Measurements from ENCODE around the gene NOL12.

Gene NOL12

DNA sequence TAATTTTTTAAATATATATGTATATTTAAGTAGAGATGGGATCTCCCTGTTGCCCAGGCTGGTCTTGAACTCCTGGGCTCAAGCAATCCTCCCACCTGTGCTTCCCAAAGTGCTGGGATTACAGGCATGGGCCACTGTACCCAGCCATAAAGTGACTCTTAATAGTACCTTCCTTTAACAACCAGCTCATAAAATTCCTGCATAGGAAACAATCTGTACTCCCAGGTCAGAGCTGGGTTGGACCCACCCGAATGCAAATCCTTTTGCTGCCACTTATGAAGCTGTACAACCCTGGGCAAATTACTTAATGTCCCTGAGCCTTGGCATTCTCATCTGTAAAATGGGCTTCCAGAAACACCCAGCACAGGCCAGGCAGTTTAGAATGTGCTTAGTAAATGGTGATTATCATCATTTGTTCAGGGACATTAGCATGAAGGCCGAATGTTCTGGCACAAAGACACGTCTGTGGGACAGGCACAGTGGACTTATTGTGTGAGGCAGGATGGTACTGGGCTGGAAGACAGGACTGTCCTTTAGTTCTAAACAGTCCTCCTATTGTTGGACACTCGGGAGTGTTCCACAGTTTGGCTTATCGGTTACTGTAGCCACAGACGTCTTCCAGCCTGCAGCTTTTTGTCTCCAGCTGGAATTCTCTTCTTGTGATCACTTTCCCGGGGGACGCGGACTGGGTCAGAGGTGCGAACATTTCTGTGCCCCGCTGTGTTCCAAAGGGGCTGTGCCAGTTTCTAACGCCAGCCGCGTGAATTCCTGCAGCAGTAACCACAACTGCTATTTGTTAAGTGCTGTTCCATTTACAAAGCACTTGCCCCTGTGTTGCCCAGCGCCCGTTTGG, 21.7 kb upstream of the NOL12 start:
- Histone ChIP-seq H3K27ac (ENCODE audit: poor library complexity, severe bottlenecking) (no peak overlapping the region), H3K9me3 (ENCODE audit: severe bottlenecking) (no peaks in the 10 kb centered on the region), H3K4me1 (ENCODE audit: insufficient read depth, poor library complexity, severe bottlenecking) (peaks cover 3% of the 10 kb centered on the region), H3K27me3 (ENCODE audit: insufficient read depth, poor library complexity, severe bottlenecking) (no peaks in the 10 kb centered on the region), H3K4me3 (ENCODE audit: severe bottlenecking) (no peak overlapping the region), H3K36me3 (ENCODE audit: low read depth) (peaks cover 14% of the 10 kb centered on the region)
- no peak for ATAC-seq (ENCODE audit: low read depth)
- no peak for TF ChIP-seq CTCF (IDR thresholded peaks at IDR 0.05; ENCODE audit: poor library complexity, severe bottlenecking)
- no peak for DNase-seq (ENCODE audit: low spot score)

GRCh38 chr22:37665487-37665886, 20.7 kb upstream of the NOL12 start:
- Histone ChIP-seq H3K4me1 (ENCODE audit: insufficient read depth, poor library complexity, severe bottlenecking) (no peaks in the 10 kb centered on the region), H3K27ac (ENCODE audit: poor library complexity, severe bottlenecking) (no peak overlapping the region), H3K27me3 (ENCODE audit: insufficient read depth, poor library complexity, severe bottlenecking) (no peaks in the 10 kb centered on the region), H3K4me3 (ENCODE audit: severe bottlenecking) (no peak overlapping the region), H3K9me3 (ENCODE audit: severe bottlenecking) (no peaks in the 10 kb centered on the region), H3K36me3 (ENCODE audit: low read depth) (peaks cover 14% of the 10 kb centered on the region)
- DNase-seq (ENCODE audit: low spot score) (no peak), ATAC-seq (ENCODE audit: low read depth) (no peak)
- no peak for TF ChIP-seq CTCF (IDR thresholded peaks at IDR 0.05; ENCODE audit: poor library complexity, severe bottlenecking)

- Histone ChIP-seq H3K27me3 (ENCODE audit: insufficient read depth, poor library complexity, severe bottlenecking) (no peaks in the 10 kb centered on the region), H3K27ac (ENCODE audit: poor library complexity, severe bottlenecking) (no peak overlapping the region), H3K36me3 (ENCODE audit: low read depth) (peaks cover 14% of the 10 kb centered on the region), H3K4me1 (ENCODE audit: insufficient read depth, poor library complexity, severe bottlenecking) (peaks cover 2% of the 10 kb centered on the region), H3K9me3 (ENCODE audit: severe bottlenecking) (no peaks in the 10 kb centered on the region), H3K4me3 (ENCODE audit: severe bottlenecking) (no peak overlapping the region)
- DNase-seq (ENCODE audit: low spot score) (no peak), ATAC-seq (ENCODE audit: low read depth) (no peak)
- TF ChIP-seq CTCF (IDR thresholded peaks at IDR 0.05; ENCODE audit: poor library complexity, severe bottlenecking), result no peak
These were observed 16.6 kb upstream of the NOL12 start for GRCh38 chr22:37669586-37669985.

DNA sequence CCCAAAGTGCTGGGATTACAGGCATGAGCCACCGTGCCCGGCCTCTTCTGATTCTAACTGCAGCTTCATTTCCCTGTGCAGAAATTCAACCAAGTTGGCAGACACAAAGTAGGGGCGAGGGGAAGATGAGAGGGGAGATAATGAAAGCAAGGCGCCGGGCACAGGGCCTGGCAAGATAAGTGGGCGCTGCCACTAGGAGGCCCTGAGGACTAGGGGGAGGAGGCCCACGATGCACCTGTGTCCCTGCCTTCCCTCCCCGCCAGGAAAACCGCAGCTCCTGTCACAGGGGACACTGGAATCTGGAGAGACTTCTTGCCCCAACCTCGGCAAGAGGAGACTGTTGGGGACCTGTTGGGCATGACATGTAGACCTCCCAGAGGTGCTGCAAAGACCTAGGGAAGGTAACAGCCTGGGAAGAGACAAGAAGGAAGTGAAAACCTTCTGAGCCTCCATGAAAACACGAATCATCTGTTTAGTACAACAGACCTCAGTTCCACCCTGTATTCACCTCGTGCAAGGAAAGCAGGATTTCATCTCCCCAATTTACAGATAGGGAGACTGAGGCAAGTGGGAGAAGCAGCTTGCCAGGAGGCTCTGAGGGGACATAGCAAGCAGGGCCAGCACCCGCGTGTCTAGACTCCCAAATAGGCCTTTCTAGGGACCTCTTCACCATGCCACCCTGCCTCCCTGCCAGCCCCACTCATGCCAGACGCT, 13.8 kb upstream of the NOL12 start:
- TF ChIP-seq CTCF (IDR thresholded peaks at IDR 0.05; ENCODE audit: poor library complexity, severe bottlenecking), result no peak
- Histone ChIP-seq H3K4me1 (ENCODE audit: insufficient read depth, poor library complexity, severe bottlenecking) (peaks cover 5% of the 10 kb centered on the region), H3K4me3 (ENCODE audit: severe bottlenecking) (no peak overlapping the region), H3K27ac (ENCODE audit: poor library complexity, severe bottlenecking) (no peak overlapping the region), H3K36me3 (ENCODE audit: low read depth) (peaks cover 8% of the 10 kb centered on the region), H3K9me3 (ENCODE audit: severe bottlenecking) (no peaks in the 10 kb centered on the region), H3K27me3 (ENCODE audit: insufficient read depth, poor library complexity, severe bottlenecking) (no peaks in the 10 kb centered on the region)
- DNase-seq (ENCODE audit: low spot score) (no peak), ATAC-seq (ENCODE audit: low read depth) (no peak)

All from RWPE2 (cell line).